ENCODE data around the gene CCNI.

DNA sequence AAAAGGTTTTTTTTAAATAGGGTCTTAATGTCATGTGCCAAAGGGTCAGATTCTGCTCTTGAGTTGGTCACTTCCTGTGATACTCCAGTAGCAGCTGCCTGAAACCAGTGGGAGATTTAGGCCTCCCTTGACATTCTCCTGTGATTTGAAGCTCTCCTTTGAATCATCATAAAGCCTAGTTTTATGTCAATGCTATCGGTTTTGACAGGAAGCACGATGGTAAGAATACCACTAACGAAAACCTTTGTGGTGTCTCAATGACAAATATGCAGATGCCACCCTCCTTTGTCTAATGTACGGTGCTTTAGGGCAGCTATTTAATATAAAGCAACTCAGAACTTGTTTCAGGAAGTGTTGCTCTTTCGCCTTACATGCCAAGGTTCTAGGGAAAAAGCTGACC, 44.2 kb downstream of the CCNI start:
- TF ChIP-seq CBX1 (IDR thresholded peaks at IDR 0.05; ENCODE audit: low read depth): no peak
- TF ChIP-seq SMC3 (IDR thresholded peaks at IDR 0.05; ENCODE audit: low read length): no peak
- TF ChIP-seq ZNF350 (CRISPR knock-in tag; IDR thresholded peaks at IDR 0.05; ENCODE audit: borderline replicate concordance, low read depth): no peak
- TF ChIP-seq ZNF24 (IDR thresholded peaks at IDR 0.05): no peak
- no peak for TF ChIP-seq ZNF20 (CRISPR knock-in tag; IDR thresholded peaks at IDR 0.05)
- TF ChIP-seq TAF1 (CRISPR knock-in tag; IDR thresholded peaks at IDR 0.05): no peak
- no peak for TF ChIP-seq ZNF468 (CRISPR knock-in tag; IDR thresholded peaks at IDR 0.05)
- TF ChIP-seq GABPB1 (CRISPR knock-in tag; IDR thresholded peaks at IDR 0.05): no peak
- TF ChIP-seq PHF20 (CRISPR knock-in tag; IDR thresholded peaks at IDR 0.05): no peak
- no peak for TF ChIP-seq HES4 (CRISPR knock-in tag; IDR thresholded peaks at IDR 0.05; ENCODE audit: borderline replicate concordance)
- TF ChIP-seq ZNF547 (CRISPR knock-in tag; IDR thresholded peaks at IDR 0.05): no peak
